K562 (cell line): Measurements from ENCODE around the gene XRN1. TPM values are rescaled to one million over a fixed set of nuclear protein-coding genes. Genes with fewer than 3 reads are reported as not detected.

Experiments
- CBFB ChIP-seq: sonication (generic); formaldehyde crosslinking; IDR thresholded peaks from 2 replicates; pipeline ENCODE4 v1.4.0; 2020; ENCODE audit warnings: mild to moderate bottlenecking, missing genetic modification reagents
- DEAF1 ChIP-seq: fragments of 450-650 bp; formaldehyde crosslinking; IDR thresholded peaks from 2 replicates; pipeline ENCODE4 v1.4.0; 2020; ENCODE audit warnings: mild to moderate bottlenecking, moderate library complexity
- FOXJ3 ChIP-seq: sonication (generic); formaldehyde crosslinking; IDR thresholded peaks from 2 replicates; pipeline ENCODE4 v1.4.0; 2020; ENCODE audit warnings: mild to moderate bottlenecking, missing genetic modification reagents
- NBN ChIP-seq: fragments of 450-650 bp; IDR thresholded peaks from 2 replicates; pipeline ENCODE4 v1.6.1; 2016; ENCODE audit warnings: low read depth, mild to moderate bottlenecking
- RBM39 ChIP-seq: fragments of 200-400 bp; formaldehyde crosslinking; optimal IDR thresholded peaks from 2 replicates; pipeline ENCODE3; 2018; ENCODE audit warnings: low read depth, low read length
- RFX5 ChIP-seq: IDR thresholded peaks from 2 replicates; pipeline ENCODE4 v1.6.1; 2011; ENCODE audit warnings: low read depth, mild to moderate bottlenecking, improper control_type of control experiment, low read length
- TRIM24 ChIP-seq, 2 experiments: fragments of 450-650 bp; IDR thresholded peaks; 2 replicates each; pipeline ENCODE4 v1.6.1; 2016
- ZKSCAN8 ChIP-seq: fragments of 200-800 bp; sonication (Bioruptor generic); IDR thresholded peaks from 2 replicates; pipeline ENCODE4 v1.6.1; 2016; ENCODE audit warnings: missing genetic modification characterization, missing compliant biosample characterization
- ZMIZ1 ChIP-seq, 2 experiments: fragments of 150-350 bp in 1 of 2; IDR thresholded peaks; 2 replicates each; pipeline ENCODE4 v1.6.1; 2012 to 2016; ENCODE audit warnings: low read depth in 2 of 2, low read length in 2 of 2, mild to moderate bottlenecking in 1 of 2, moderate library complexity in 1 of 2
- ZNF407 ChIP-seq: fragments of 450-650 bp; IDR thresholded peaks from 2 replicates; pipeline ENCODE4 v1.6.1; 2016; ENCODE audit warnings: low read depth
- polyA plus RNA-seq, 8 experiments: library from polyadenylated mRNA; depleted of rRNA in 4 of 8; stranded (reverse) in 5 of 8; unstranded in 3 of 8; fragments of >200 nt; fragmentation: Nextera tagmentation in 2 of 8; fragmentation: Illumina TruSeq in 1 of 8; extraction: Ambion mirVana in 2 of 8; extraction: Trizol in 1 of 8; gene quantifications; 2 replicates each; pipeline versions ENCODE4 v1.2.1 to v1.2.3, GENCODE V29; 2011 to 2014; ENCODE audit warnings: inconsistent platforms in 1 of 8, missing spikeins in 1 of 8
- total RNA-seq, 7 experiments: library from RNA; depleted of rRNA in 6 of 7; stranded (reverse); fragments of >200 nt in 6 of 7; fragmentation: Illumina TruSeq in 2 of 7; extraction: Trizol in 2 of 7; gene quantifications; 2 replicates each; pipeline versions ENCODE4 v1.2.1 to v1.2.3, GENCODE V29; 2011 to 2021; ENCODE audit warnings: low replicate concordance in 1 of 7
- TF ChIP-seq, protein P1 (sequence below): fragments of 450-650 bp; IDR thresholded peaks from one replicate; pipeline ENCODE4 v1.6.1; 2018; ENCODE audit warnings: mild to moderate bottlenecking, moderate library complexity; ENCODE audit not compliant: partially characterized antibody

Gene XRN1
- total and polyA plus RNA-seq, 9 of the 15 experiments (the other 6 are each of a cell fraction or from before 2014, with no cell fraction given): 3.1 to 28.4 (median 17.2) TPM

- TF ChIP-seq ZMIZ1 (IDR thresholded peaks at IDR 0.05; ENCODE audit: low read depth in 2 of 2, low read length in 2 of 2) (peak in 1 of 2 experiments; percentile 23; a peak in 1 of 4 replicates), ZNF407 (no peak), TRIM24 (IDR thresholded peaks at IDR 0.05) (no peak; a peak in 1 of 4 replicates), CBFB (CRISPR knock-in tag) (peak; percentile 26; the same call in 1 of the 2 replicates), FOXJ3 (CRISPR knock-in tag) (no peak), RBM39 (no peak), RFX5 (no peak), ZKSCAN8 (CRISPR knock-in tag) (no peak), DEAF1 (CRISPR knock-in tag) (no peak), NBN (no peak; the same call in 1 of the 2 replicates)
- TF ChIP-seq, protein P1, sequence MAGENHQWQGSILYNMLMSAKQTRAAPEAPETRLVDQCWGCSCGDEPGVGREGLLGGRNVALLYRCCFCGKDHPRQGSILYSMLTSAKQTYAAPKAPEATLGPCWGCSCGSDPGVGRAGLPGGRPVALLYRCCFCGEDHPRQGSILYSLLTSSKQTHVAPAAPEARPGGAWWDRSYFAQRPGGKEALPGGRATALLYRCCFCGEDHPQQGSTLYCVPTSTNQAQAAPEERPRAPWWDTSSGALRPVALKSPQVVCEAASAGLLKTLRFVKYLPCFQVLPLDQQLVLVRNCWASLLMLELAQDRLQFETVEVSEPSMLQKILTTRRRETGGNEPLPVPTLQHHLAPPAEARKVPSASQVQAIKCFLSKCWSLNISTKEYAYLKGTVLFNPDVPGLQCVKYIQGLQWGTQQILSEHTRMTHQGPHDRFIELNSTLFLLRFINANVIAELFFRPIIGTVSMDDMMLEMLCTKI: no peak
Measured at GRCh38 chr3:142447852-142448823, at the start of gene XRN1 (continued).
